Stimulated activated CD4-positive, alpha-beta T cell treated with anti-CD3 and anti-CD28 coated beads, Interleukin-2, amount 100 ng/mL, for 4 hours (primary cell): ENCODE results near the gene DPT.

Experiments used
- DNase-seq: peaks from one replicate; pipeline ENCODE4 v3.0.0-alpha.2; 2020; ENCODE audit warnings: low read depth

Gene DPT

DNA sequence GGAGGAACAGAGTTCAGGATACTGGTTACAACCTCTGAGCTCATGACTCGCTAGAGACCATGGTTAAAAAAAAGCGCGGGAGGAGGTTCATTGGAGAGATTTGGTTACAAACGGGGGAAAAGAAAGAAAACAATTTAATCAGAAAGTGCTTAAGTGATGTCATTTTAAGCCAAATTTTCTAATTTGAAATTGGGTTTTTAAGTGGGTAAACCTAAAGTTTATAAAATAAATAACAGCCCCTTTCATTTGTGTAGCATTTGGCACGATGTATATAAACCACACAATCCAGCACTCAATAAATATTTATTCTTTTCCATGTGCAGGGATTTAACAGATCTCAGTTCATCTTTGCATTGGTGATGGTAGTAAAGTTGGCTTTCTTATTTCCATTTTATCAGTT, 7.0 kb upstream of the DPT start:
- DNase-seq: no peak

DNA sequence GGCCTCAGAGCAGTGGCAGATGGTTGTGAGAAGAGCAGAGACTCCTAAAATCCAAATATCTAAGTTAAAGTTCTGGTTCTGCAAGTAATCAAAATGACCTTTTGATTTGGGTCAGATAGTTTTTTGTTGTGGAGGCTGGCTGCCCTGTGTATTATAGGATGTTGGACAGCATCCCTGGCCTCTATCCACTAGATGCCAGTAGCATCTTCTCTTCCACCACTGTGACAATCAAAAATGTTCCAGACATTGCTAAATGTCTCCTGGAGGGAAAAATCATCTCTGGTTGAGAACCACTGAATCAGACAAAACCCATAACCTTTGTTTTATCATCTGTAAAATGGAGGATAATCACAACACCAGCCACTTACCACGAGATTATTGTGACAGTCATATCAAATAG, 5.9 kb upstream of the DPT start:
- no peak for DNase-seq

DNA sequence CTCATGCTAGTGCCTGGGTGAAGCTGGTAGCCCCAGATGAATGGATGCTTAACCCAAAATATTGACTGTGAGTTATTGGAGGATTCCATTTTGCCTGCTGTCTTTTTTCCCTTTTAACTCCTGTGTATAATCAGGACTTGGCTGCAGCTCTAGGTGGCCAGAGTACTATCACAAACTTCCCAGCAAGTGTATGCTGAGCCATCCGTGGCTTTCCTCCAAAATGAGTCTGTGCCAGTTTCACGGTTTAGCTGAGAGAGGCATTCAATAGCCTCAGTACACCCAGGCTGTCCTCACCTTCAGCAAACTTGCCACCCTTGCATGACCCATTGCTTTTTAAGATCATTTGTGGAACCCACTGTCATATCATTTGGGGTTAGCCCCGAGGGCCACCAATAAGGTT, 5.3 kb upstream of the DPT start:
- DNase-seq: no peak

- no peak for DNase-seq
These were observed 4.2 kb upstream of the DPT start for GRCh38 chr1:168733241-168733640.

GRCh38 chr1:168732736-168733135, 3.7 kb upstream of the DPT start:
- no peak for DNase-seq

- DNase-seq: no peak
These were observed 2.4 kb upstream of the DPT start for GRCh38 chr1:168731244-168731953.

- DNase-seq: no peak
These were observed 398 bp upstream of the DPT start for GRCh38 chr1:168729405-168729802.

DNA sequence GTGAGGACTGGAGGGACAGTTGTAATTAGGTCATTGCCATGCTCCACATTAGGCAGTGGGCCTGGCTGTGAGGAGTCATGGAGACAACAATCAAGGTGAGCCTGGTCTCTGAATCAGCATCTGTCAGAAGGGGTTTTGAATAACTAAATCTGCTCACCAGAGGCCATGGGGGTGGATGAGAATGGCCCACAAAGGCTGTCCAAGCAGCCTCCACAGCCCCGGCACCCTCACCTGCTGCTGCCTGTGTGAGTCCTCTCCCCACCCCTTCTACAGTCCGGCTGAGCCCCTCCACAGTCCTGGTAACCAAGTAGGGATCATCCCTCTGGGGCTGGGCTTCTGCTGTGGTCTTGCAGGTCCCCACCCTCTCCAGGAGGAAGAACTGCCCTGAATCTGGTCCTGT, 2.3 kb downstream of the DPT start:
- DNase-seq: no peak

DNA sequence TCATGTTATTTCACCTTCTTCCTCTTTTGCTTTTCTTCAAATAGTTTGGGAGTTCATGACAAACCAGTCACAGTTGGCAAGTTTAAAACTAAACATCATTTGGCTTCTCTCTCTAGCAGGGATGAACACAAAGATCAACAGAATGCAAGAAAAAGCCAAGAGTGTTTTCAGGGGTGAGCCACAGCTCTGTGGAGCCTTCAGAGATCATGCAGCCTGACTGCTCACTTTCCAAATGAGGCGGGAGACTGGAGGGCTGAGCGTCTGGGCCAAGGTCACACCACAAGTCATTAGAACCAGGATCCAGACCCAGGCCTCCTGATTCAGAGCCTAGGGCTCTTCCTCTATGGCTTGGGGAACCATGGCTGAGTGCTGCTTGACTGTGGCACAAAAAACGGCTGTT, 2.7 kb downstream of the DPT start:
- DNase-seq: no peak

- DNase-seq: no peak
These were observed 3.2 kb downstream of the DPT start for GRCh38 chr1:168725831-168726230.

DNA sequence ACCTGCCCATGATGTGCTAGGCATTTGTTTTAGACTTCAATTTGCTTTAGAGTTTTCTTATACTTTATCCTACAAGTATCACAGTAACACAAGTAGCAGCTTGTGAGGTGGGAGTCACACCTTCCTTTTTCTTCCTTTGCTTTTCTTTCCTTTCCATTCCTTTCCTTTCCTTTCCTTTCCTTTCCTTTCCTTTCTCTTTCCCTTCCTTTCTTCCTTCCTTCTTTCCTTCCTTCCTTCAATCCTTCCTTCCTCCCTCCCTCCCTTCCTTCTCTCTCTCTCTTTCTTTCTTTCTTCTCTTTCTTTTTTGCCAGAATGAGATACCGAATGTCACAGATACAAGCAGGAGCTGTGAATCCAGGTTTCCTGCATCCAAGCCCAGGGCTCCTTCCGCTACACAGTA, 3.9 kb downstream of the DPT start:
- no peak for DNase-seq

DNA sequence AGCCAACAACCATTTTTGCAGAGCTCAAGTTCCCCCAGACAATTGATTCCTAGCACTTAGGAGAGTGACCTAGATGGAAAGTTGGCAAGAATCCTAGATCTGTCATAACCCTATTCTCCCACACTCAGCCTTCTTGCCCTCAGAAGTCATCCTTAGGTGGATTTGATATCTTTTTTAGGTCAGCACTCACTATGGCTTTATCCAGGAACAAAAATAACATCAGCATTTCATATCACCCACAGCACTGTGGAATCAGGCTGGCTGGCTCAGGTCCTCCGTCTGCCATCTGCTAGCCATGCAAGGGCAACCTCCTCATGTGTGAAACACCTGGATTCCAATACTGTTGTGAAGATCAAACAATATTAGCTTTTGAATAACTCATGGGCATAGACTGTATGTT, 6.0 kb downstream of the DPT start:
- no peak for DNase-seq

DNA sequence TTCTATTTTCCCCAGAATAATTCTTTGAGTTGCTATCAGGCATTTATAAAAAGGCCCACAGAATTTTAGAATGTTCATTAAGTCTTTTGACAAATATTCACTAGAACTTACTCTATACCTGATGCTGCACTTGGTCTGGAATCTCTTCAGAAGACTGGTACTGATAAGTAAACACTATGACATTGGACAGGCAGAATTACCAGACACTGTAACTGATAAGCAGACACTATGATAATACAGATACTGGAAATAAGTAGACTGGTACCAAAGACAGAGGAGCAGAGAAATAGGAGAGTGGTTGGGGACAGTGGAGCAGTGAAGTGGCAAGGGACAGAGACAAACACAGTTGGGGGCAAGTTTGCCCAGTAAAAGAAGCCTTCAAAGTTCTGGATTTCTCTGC, 8.2 kb downstream of the DPT start:
- DNase-seq: no peak

- no peak for DNase-seq
These were observed 9.5 kb downstream of the DPT start for GRCh38 chr1:168719306-168720111.

- DNase-seq: no peak
These were observed 10.8 kb downstream of the DPT start for GRCh38 chr1:168717906-168718891.

- no peak for DNase-seq
These were observed 15.0 kb downstream of the DPT start for GRCh38 chr1:168714012-168714411.

- no peak for DNase-seq
These were observed 19.3 kb downstream of the DPT start for GRCh38 chr1:168709405-168710363.

DNA sequence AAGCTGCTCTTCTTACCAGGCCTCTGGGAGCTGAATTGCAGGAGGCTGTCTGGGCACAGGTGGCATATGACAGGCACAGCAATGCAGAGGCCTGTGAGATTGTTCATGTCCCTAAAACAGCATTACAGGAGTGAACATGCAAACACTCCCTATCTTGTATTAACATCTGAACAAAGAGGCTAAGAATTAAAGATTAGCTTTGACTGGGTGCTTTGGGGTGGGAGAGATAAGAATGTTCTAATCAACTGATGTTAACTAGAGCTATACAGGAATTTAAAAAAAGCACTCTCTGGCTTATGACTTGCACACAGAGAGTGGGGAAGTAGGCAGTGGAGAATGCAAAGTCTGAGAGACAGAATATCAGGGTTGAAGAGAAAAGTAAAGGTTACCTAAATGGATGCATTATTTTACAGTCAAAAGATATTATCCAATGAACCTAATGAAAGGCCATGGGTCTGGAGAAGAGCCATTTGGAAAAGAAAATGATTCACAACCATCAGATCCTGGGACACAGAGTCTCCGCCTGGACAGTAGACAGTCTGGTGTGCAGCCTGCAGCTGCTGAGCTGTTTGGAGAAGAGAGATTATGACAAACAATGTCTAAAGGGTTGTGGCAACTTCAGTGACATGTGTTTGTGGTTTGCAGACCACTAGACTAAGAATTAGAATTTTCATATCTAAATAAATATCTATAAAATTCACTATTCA, 20.2 kb downstream of the DPT start:
- DNase-seq: no peak

GRCh38 chr1:168706391-168706992, 22.5 kb downstream of the DPT start:
- DNase-seq: no peak

DNA sequence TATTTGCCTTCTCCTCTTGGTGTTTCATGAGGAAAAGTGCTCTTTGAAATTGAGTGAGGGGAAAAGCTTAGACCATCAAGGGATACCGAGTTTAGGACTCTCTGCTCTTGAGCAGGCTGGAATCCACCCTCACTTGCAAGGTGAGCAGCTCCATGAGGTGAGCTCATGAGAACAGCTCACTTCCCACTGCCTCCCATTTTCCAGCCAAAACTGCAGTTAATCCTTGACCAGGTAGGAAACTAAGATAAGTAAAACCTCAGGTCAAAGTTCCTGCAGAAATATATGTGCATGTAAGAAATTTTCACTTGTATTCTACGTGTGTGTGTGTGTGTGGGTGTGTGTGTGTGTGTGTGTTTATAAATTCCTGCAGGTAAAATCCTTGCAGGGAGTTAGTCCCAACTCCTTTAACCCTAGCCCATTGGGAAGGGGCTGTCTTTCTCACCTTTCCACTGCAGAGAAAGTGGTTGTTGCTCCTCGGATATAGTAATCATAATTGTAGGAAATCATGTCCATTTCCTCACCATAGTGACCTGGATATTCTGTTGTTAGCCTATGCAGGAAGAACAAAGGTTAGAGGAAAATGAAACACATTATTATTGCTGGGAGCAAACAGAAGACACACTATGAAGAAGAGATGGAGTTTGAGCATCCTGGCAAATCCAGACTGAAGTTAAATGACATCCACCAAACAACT, 28.3 kb downstream of the DPT start:
- DNase-seq: no peak
